ENCODE data around the gene RGS10. TPM values are rescaled to one million over a fixed set of nuclear protein-coding genes. Genes with fewer than 3 reads are reported as not detected.
"Not testable (repeated sequence)": the region's sequence is repeated elsewhere in the genome, so short reads cannot be mapped to it uniquely, and the experiment has no call there.

Gene RGS10
- total and polyA plus RNA-seq, 9 of the 15 experiments (the other 6 are each of a cell fraction or from before 2014, with no cell fraction given) = 31.9 to 123 (median 62.1) TPM

DNA sequence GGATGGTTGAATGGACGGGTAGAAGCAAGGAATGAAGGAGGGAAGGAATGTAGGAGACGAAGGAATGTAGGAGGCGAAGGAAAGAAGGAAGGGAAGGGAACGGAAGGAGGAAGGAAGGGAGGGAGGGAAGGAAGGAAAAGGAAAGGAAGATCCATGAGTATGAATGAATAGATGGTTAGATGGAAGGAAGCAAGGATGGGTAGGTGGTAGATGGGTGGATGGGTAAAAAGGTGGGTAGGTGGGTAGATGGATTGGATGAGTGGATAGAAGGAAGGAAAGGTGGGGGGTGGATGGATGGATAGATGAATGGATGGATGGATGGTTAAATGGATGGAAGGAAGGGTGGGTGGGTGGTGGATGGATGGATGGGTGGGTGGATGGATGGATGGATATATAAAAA is 77.4 kb downstream of the RGS10 start:
- H3K36me3 ChIP-seq (ENCODE audit: control insufficient read depth, insufficient read depth, low read length) = no peaks in the 10 kb centered on the region
- no peak overlapping the region for H2AFZ ChIP-seq (ENCODE audit: low read depth, low read length)
- ChIA-PET CTCF (ENCODE audit: low intra/inter-chr PET ratio) (no interaction called here), POLR2A (no interaction called here)
- no peak overlapping the region for H3K4me3 ChIP-seq
- H3K9me1 ChIP-seq (ENCODE audit: control insufficient read depth, insufficient read depth, low read length) = no peaks in the 10 kb centered on the region
- intact Hi-C loops (cut with micrococcal nuclease) (no loop called here), in situ Hi-C loops (cut with MboI) (no loop called here)
- H3K27me3 ChIP-seq (ENCODE audit: control insufficient read depth in 2 of 2, insufficient read depth in 2 of 2, low read length in 2 of 2) = peaks cover 0 to 4% of the 10 kb centered on the region in 2 experiments; a peak in 4 of 5 replicates
- no peaks in the 10 kb centered on the region for H4K20me1 ChIP-seq (replicated peaks; ENCODE audit: control insufficient read depth, insufficient read depth, low read length)
- H3K4me1 ChIP-seq (replicated peaks in 1 of 2; ENCODE audit: control insufficient read depth in 2 of 2, insufficient read depth in 2 of 2, low read length in 2 of 2) = peaks cover 4 to 5% of the 10 kb centered on the region in 2 experiments; a peak in 3 of 5 replicates
- H3K27ac ChIP-seq (ENCODE audit: extremely low read depth, low read depth, low read length) = no peak overlapping the region
- no peaks in the 10 kb centered on the region for H3K9me3 ChIP-seq (replicated peaks; ENCODE audit: control insufficient read depth, insufficient read depth, low read depth, low read length)
- ATAC-seq = no peak
- no peak for FAIRE-seq
- WGBS (ENCODE audit: insufficient coverage, low coverage, missing lambda C conversion rate) = 4% methylated on average over 4 of the region's 4 CpGs
- no peak overlapping the region for H3K4me2 ChIP-seq (ENCODE audit: insufficient read depth, low read length)
- no TSS peak for BruUV-seq (replicated peaks)
- no peaks in the 10 kb centered on the region for H3K79me2 ChIP-seq (ENCODE audit: control insufficient read depth, insufficient read depth, low read length)
- no peak for DNase-seq (ENCODE audit: extremely low read depth in 1 of 4, low spot score in 3 of 4)
- TF ChIP-seq ZNF436 (CRISPR knock-in tag; IDR thresholded peaks at IDR 0.05) = no peak
- no peak for TF ChIP-seq ZNF316 (IDR thresholded peaks at IDR 0.05)
- TF ChIP-seq ZNF143 (CRISPR knock-in tag; IDR thresholded peaks at IDR 0.05) = no peak
- no peak for TF ChIP-seq ZNF778 (CRISPR knock-in tag; IDR thresholded peaks at IDR 0.05)
- H3K9ac ChIP-seq (ENCODE audit: insufficient read depth in 1 of 2, low read depth in 2 of 2, low read length in 2 of 2) = no peak overlapping the region

DNA sequence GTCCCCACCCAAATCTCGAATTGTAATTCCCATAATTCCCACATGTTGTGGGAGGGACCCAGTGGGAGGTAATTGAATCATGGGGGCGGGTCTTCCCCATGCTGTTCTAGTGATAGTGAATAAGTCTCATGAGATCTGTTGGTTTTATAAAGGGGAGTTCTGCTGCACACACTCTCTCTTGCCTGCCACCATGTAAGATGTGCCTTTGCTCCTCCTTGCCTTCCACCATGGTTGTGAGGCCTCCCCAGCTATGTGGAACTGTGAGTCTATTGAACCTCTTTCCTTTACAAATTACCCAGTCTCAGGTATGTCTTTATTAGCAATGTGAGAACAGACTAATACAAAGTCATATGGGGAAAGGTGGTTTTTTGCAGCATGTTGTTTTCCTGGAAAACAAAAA is 79.3 kb downstream of the RGS10 start:
- H3K79me2 ChIP-seq (ENCODE audit: control insufficient read depth, insufficient read depth, low read length); H2AFZ ChIP-seq (ENCODE audit: low read depth, low read length); H3K27me3 ChIP-seq (ENCODE audit: control insufficient read depth in 2 of 2, insufficient read depth in 2 of 2, low read length in 2 of 2); CTCF ChIA-PET (ENCODE audit: low intra/inter-chr PET ratio); H3K9me3 ChIP-seq (replicated peaks; ENCODE audit: control insufficient read depth, insufficient read depth, low read depth, low read length); DNase-seq (ENCODE audit: extremely low read depth in 1 of 4, low spot score in 3 of 4); H3K4me1 ChIP-seq (replicated peaks in 1 of 2; ENCODE audit: control insufficient read depth in 2 of 2, insufficient read depth in 2 of 2, low read length in 2 of 2); in situ Hi-C loops (cut with MboI); POLR2A ChIA-PET; H3K4me3 ChIP-seq; H3K9me1 ChIP-seq (ENCODE audit: control insufficient read depth, insufficient read depth, low read length); intact Hi-C loops (cut with micrococcal nuclease); BruUV-seq (replicated peaks); H3K27ac ChIP-seq (ENCODE audit: extremely low read depth, low read depth, low read length); ATAC-seq; H4K20me1 ChIP-seq (replicated peaks; ENCODE audit: control insufficient read depth, insufficient read depth, low read length); FAIRE-seq; H3K9ac ChIP-seq (ENCODE audit: insufficient read depth in 1 of 2, low read depth in 2 of 2, low read length in 2 of 2); H3K36me3 ChIP-seq (ENCODE audit: control insufficient read depth, insufficient read depth, low read length); H3K4me2 ChIP-seq (ENCODE audit: insufficient read depth, low read length): not testable (repeated sequence)
- WGBS (ENCODE audit: insufficient coverage, low coverage, missing lambda C conversion rate) = 0% methylated on average over 1 of the region's 2 CpGs
- TF ChIP-seq ZNF431 (CRISPR knock-in tag; IDR thresholded peaks at IDR 0.05) = peak; percentile 81
